Pancreas (tissue), 10 donors: ENCODE measurements around the gene SLC35E2B. TPM values are rescaled to one million over a fixed set of nuclear protein-coding genes. Genes with fewer than 3 reads are reported as not detected.
A peak's percentile ranks its signal among the peaks of the same experiment; 100 is the strongest.
"Not testable (repeated sequence)": the region's sequence is repeated elsewhere in the genome, so short reads cannot be mapped to it uniquely, and the experiment has no call there.

ENCODE experiments used
- ATAC-seq, 4 donors: fragments of 200-7000 bp; cut with Tn5 transposase; one replicate each; pipeline versions ENCODE4 v1.8.0 to v1.9.1; 2020; ENCODE audit warnings: mild to moderate bottlenecking in 4 of 4, moderate library complexity in 4 of 4
- DNase-seq, 6 donors: peaks; one replicate each; pipeline ENCODE4 v3.0.0-alpha.2; 2020
- FAIRE-seq: peaks from 2 replicates; lab custom pipeline; 2012; peaks lifted over from hg19 to GRCh38; lab: Jason Lieb, UNC
- H3K27ac ChIP-seq, 4 donors: fragments of 200-600 bp; sonication (generic); 1 replicate in 3 of 4; 2 replicates in 1 of 4; pipeline versions ENCODE4 v1.5.0 to v1.8.0; 2020
- H3K27me3 ChIP-seq, 4 donors: fragments of 200-600 bp; one replicate each; pipeline ENCODE4 v1.8.0; 2021
- H3K36me3 ChIP-seq, 3 donors: fragments of 200-600 bp; sonication (generic) in 1 of 3; one replicate each; pipeline versions ENCODE4 v1.5.0 to v1.8.0; 2020 to 2021
- H3K4me1 ChIP-seq, 3 donors: fragments of 200-600 bp; one replicate each; pipeline ENCODE4 v1.8.0; 2021
- H3K4me3 ChIP-seq, 4 donors: fragments of 200-600 bp; sonication (generic) in 2 of 4; one replicate each; pipeline versions ENCODE4 v1.5.0 to v1.8.0; 2020 to 2021
- H3K9me3 ChIP-seq, 4 donors: fragments of 200-600 bp; one replicate each; pipeline ENCODE4 v1.8.0; 2021
- WGBS, 2 donors: extraction: QIAGEN DNeasy Blood & Tissue Kit; methylation state at CpG; one replicate each; pipeline ENCODE4 v1.1.7; 2013; 5-methylcytosine and 5-hydroxymethylcytosine counted together
- intact Hi-C, 3 donors: fragments of 100-400 bp; cut with DNase I; formaldehyde crosslinking; loops; one replicate each; pipeline versions ENCODE4 v1.11.1 to v1.14.2; 2022
- polyA plus RNA-seq, 2 donors: library from polyadenylated mRNA; stranded (reverse); fragments of 200-250 nt; gene quantifications; one replicate each; pipeline ENCODE4 v1.2.3, GENCODE V29; 2013
- total RNA-seq, 6 donors: library from RNA; stranded (reverse); fragmentation: NEBNext Ultra II Directional in 4 of 6; extraction: Animal tissue kit (Norgen Biotek cat#: 25700) in 4 of 6; gene quantifications; one replicate each; pipeline versions ENCODE4 v1.2.1 to v1.2.4, GENCODE V29; 2021 to 2023
- TF ChIP-seq, protein P1 (sequence below), 4 donors: fragments of 200-600 bp; sonication (generic) in 3 of 4; IDR thresholded peaks; one replicate each; pipeline versions ENCODE4 v1.5.0 to v1.8.0; 2021; ENCODE audit warnings: antibody characterized with exemption in 4 of 4
- donor health status: healthy with polysubstance abuse.
- donor health status: DM: no; HTN: no; CAD: no; lungs with moderate emphysema.
- donor health status: DM: no; HTN: no; CAD: no.
- donor health status: control.
- donor health status: control.
- donor health status: Bipolar disorder and iron deficiency.
- donor health status: DM: yes; HTN: yes; CAD: no.
- donor health status: DM: no; HTN: no; CAD: no.
- donor health status: DM: no; HTN: no; CAD: no.
- donor health status: DM: yes; HTN: yes; CAD: no.

The SLC35E2B gene
- total and polyA plus RNA-seq, 8 donors = 12.1 to 45.4 (median 24.0) TPM

DNA sequence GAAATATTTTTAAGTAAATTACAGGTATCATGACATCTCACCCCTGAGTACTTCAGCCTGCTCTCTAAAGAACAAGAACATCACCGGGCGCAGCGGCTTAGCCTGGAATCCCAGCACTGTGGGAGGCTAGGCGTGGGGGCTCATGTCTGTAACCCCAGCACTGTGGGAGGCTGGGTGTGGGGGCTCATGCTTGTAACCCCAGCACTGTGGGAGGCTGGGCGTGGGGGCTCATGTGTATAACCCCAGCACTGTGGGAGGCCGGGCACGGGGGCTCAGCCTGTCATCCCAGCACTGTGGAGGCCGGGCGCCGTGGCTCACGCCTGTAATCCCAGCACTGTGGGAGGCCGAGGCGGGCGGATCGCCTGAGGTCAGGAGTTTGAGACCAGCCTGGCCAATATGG, 26.1 kb downstream of the SLC35E2B start:
- H3K36me3 ChIP-seq = peaks cover 10 to 13% (median 11%) of the 10 kb centered on the region in 3 donors

GRCh38 chr1:1665815-1666251, 26.8 kb downstream of the SLC35E2B start:
- Histone ChIP-seq H3K4me3 (no peak overlapping the region), H3K27me3 (no peaks in the 10 kb centered on the region), H3K36me3 (peaks cover 10 to 13% (median 11%) of the 10 kb centered on the region in 3 donors), H3K9me3 (no peaks in the 10 kb centered on the region), H3K27ac (peak overlapping the region in 2 of 4 donors; percentile 60 to 76), H3K4me1 (peaks cover 0 to 16% (median 0%) of the 10 kb centered on the region in 3 donors)
- DNase-seq (peak in 3 of 6 donors; percentile 57 to 71 (median 63)), ATAC-seq (peak in 1 of 4 donors; percentile 21), FAIRE-seq (no peak)
- WGBS, 2 donors = 83 to 85% methylated on average over 25 of the region's 25 CpGs
- TF ChIP-seq, protein P1, sequence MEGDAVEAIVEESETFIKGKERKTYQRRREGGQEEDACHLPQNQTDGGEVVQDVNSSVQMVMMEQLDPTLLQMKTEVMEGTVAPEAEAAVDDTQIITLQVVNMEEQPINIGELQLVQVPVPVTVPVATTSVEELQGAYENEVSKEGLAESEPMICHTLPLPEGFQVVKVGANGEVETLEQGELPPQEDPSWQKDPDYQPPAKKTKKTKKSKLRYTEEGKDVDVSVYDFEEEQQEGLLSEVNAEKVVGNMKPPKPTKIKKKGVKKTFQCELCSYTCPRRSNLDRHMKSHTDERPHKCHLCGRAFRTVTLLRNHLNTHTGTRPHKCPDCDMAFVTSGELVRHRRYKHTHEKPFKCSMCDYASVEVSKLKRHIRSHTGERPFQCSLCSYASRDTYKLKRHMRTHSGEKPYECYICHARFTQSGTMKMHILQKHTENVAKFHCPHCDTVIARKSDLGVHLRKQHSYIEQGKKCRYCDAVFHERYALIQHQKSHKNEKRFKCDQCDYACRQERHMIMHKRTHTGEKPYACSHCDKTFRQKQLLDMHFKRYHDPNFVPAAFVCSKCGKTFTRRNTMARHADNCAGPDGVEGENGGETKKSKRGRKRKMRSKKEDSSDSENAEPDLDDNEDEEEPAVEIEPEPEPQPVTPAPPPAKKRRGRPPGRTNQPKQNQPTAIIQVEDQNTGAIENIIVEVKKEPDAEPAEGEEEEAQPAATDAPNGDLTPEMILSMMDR (IDR thresholded peaks at IDR 0.05) = no peak
- intact Hi-C loops = no loop called here

More for the DNA sequence above, 26.1 kb downstream of the SLC35E2B start:
- no peaks in the 10 kb centered on the region for H3K9me3 ChIP-seq
- no peaks in the 10 kb centered on the region for H3K27me3 ChIP-seq
- H3K4me1 ChIP-seq = peaks cover 0 to 16% (median 0%) of the 10 kb centered on the region in 3 donors
- intact Hi-C loops = no loop called here
- 96 to 98% methylated on average over 15 of the region's 15 CpGs for WGBS, 2 donors
- TF ChIP-seq, protein P1 (IDR thresholded peaks at IDR 0.05) = no peak
- H3K27ac ChIP-seq = no peak overlapping the region
- no peak overlapping the region for H3K4me3 ChIP-seq
- DNase-seq (peak in 2 of 6 donors; percentile 47 to 51), FAIRE-seq (no peak), ATAC-seq (no peak)

DNA sequence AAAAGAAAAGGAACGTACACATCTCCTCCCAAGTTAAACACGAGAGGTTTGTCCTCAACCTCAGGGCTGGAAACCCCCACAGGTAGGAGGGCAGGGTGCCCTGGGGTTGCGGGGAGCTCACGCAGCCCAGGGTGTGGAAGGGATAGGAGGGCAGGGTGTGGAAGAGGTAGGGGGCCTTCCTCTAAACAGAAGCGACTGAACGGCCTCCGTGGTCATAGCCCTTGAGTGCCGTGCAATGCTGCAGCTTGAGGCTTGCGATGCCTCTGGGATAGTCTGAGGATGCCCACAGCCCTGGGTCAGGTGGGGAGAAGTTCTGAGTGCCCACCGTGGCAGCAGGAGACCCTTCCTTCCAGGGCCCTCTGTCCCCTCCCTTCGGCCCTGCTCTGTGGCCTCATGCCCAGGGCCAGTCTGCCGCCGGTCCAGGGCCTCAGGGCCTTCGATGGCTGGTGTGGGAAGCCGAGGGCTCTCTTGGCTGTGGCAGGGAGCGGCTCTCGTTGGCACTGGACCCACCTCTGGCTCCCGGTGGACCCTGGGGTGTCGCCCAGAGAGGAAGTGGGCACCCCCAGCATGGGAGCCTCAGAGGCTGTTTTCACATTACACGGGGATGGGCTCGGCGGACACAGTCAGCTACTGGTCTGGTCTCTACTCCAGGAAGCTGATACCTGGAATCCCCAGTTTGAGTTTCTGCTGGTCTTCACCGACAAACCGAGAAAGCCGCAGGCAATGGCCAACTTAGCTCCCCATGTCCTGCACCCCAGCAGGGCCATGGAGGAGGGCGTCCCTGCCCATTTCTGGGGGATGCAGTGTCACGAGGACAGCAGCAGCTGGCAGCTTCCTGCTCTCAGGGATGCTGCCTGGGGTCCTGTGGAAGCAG, 27.4 kb downstream of the SLC35E2B start:
- WGBS, 2 donors = 73 to 81% methylated on average over 26 to 27 of the region's 27 CpGs
- no peak for FAIRE-seq
- DNase-seq = peak in 2 of 6 donors; percentile 16 to 69
- intact Hi-C loops = no loop called here
- H3K36me3 ChIP-seq = peaks cover 10 to 13% (median 11%) of the 10 kb centered on the region in 3 donors
- TF ChIP-seq, protein P1 (IDR thresholded peaks at IDR 0.05) = no peak
- peaks cover 0 to 16% (median 0%) of the 10 kb centered on the region in 3 donors for H3K4me1 ChIP-seq
- peak; percentile 4 to 15 (median 9) for ATAC-seq
- H3K27ac ChIP-seq = peak overlapping the region in 3 of 4 donors; percentile 26 to 76 (median 60)
- H3K9me3 ChIP-seq = no peaks in the 10 kb centered on the region
- no peak overlapping the region for H3K4me3 ChIP-seq
- H3K27me3 ChIP-seq = no peaks in the 10 kb centered on the region

DNA sequence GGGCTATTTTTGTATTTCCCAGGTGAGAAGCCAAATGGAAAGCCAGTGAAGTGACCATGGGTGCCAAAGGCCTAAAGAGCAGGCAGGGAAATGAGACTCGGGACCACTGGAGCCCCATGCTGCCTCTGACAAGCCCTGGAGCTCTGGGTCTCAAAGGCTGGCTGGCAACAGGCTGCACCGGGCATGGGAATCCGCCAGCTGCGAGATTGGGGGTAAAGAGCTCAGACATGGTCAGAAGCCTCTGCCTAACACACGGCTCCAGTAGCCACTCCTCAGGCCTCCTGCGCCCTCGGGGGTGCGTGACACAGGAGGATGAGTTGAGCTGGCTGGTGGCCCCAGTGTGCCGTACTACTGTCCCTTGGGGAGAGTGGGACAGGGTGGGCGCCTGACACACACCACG, 28.3 kb downstream of the SLC35E2B start:
- peak in 3 of 4 donors; percentile 70 to 83 (median 75) for ATAC-seq
- H3K27me3 ChIP-seq, H3K9me3 ChIP-seq, H3K4me3 ChIP-seq, intact Hi-C loops, FAIRE-seq: not testable (repeated sequence)
- WGBS, 2 donors = 25 to 47% methylated on average over 1 to 4 of the region's 11 CpGs
- H3K36me3 ChIP-seq = peaks cover 10 to 13% (median 11%) of the 10 kb centered on the region in 3 donors
- peak overlapping the region in 3 of 4 donors; percentile 26 to 76 (median 60) for H3K27ac ChIP-seq
- H3K4me1 ChIP-seq = peaks cover 0 to 16% (median 0%) of the 10 kb centered on the region in 3 donors
- peak in 5 of 6 donors; percentile 76 to 84 (median 81) for DNase-seq

- peak overlapping the region in 2 of 4 donors; percentile 58 to 70 for H3K27ac ChIP-seq
- DNase-seq = peak in 2 of 6 donors; percentile 28 to 53
- peaks cover 10 to 13% (median 11%) of the 10 kb centered on the region in 3 donors for H3K36me3 ChIP-seq
- peaks cover 0 to 16% (median 0%) of the 10 kb centered on the region in 3 donors for H3K4me1 ChIP-seq
- peak in 2 of 4 donors; percentile 5 to 10 for ATAC-seq
- WGBS, 2 donors = 47 to 52% methylated on average over 15 of the region's 15 CpGs
- H3K27me3 ChIP-seq, H3K4me3 ChIP-seq, FAIRE-seq, intact Hi-C loops, H3K9me3 ChIP-seq: not testable (repeated sequence)
Measured at GRCh38 chr1:1662830-1663560, 29.6 kb downstream of the SLC35E2B start.

- H3K27me3 ChIP-seq, intact Hi-C loops, H3K4me3 ChIP-seq, ATAC-seq, H3K9me3 ChIP-seq, DNase-seq, FAIRE-seq: not testable (repeated sequence)
- H3K36me3 ChIP-seq = peaks cover 10 to 13% (median 11%) of the 10 kb centered on the region in 3 donors
- H3K4me1 ChIP-seq = peaks cover 0 to 16% (median 0%) of the 10 kb centered on the region in 3 donors
- WGBS, 2 donors = 44 to 74% methylated on average over 5 to 9 of the region's 9 CpGs
- H3K27ac ChIP-seq = peak overlapping the region in 2 of 4 donors; percentile 58 to 70
Measured at GRCh38 chr1:1662392-1662791, 30.2 kb downstream of the SLC35E2B start.
